GM10266 (cell line): ENCODE results near the gene NEGR1.

ENCODE experiments used
- DNase-seq: peaks from one replicate; pipeline ENCODE4 v3.0.0; 2012; ENCODE audit errors: extremely low spot score
- CTCF ChIP-seq: IDR thresholded peaks from 2 replicates; pipeline ENCODE4 v1.5.1; 2012; ENCODE audit warnings: mild to moderate bottlenecking, low read depth; ENCODE audit not compliant: control insufficient read depth, insufficient read depth; ENCODE audit errors: missing control alignments

The NEGR1 gene

GRCh38 chr1:71668065-71668464, 614.3 kb downstream of the NEGR1 start:
- DNase-seq = no peak
- TF ChIP-seq CTCF = no peak

- TF ChIP-seq CTCF = no peak
- no peak for DNase-seq
Measured at GRCh38 chr1:71667216-71667615, 615.1 kb downstream of the NEGR1 start.

- no peak for TF ChIP-seq CTCF
- no peak for DNase-seq
Measured at GRCh38 chr1:71666609-71667008, 615.7 kb downstream of the NEGR1 start.

GRCh38 chr1:71660411-71660810, 621.9 kb downstream of the NEGR1 start:
- DNase-seq = no peak
- TF ChIP-seq CTCF = no peak

- DNase-seq = no peak
- TF ChIP-seq CTCF = no peak
Measured at GRCh38 chr1:71657891-71658679, 624.3 kb downstream of the NEGR1 start.

- DNase-seq = no peak
- TF ChIP-seq CTCF = no peak
Measured at GRCh38 chr1:71656902-71657301, 625.4 kb downstream of the NEGR1 start.

- DNase-seq = no peak
- no peak for TF ChIP-seq CTCF
Measured at GRCh38 chr1:71655604-71656003, 626.7 kb downstream of the NEGR1 start.
